Esophagus squamous epithelium (tissue), 5 donors: ENCODE results near the gene KCNAB1. TPM values are rescaled to one million over a fixed set of nuclear protein-coding genes. Genes with fewer than 3 reads are reported as not detected.

Experiments used
- DNase-seq: peaks from one replicate; lab custom pipeline; 2025; lab: John Stamatoyannopoulos, UW
- H3K27ac ChIP-seq, 4 donors: fragments of 200-600 bp; sonication (generic); one replicate each; pipeline ENCODE4 v1.5.1; 2016 to 2019; ENCODE audit warnings: mild to moderate bottlenecking in 1 of 4
- H3K27me3 ChIP-seq, 4 donors: fragments of 200-600 bp; sonication (generic); 1 replicate in 3 of 4; 2 replicates in 1 of 4; pipeline versions ENCODE4 v1.5.1 to v1.6.0; 2017 to 2021; ENCODE audit warnings: antibody characterized with exemption in 1 of 4
- H3K36me3 ChIP-seq, 3 donors: fragments of 200-600 bp; sonication (generic); one replicate each; pipeline ENCODE4 v1.5.1; 2016 to 2019
- H3K4me1 ChIP-seq, 3 donors: fragments of 200-600 bp; sonication (generic); one replicate each; pipeline ENCODE4 v1.5.1; 2017 to 2019
- H3K4me3 ChIP-seq, 4 donors: fragments of 200-600 bp; sonication (generic); 1 replicate in 3 of 4; 2 replicates in 1 of 4; pipeline ENCODE4 v1.5.1; 2016 to 2019; ENCODE audit warnings: mild to moderate bottlenecking in 2 of 4, moderate library complexity in 1 of 4
- H3K9me3 ChIP-seq, 3 donors: fragments of 200-600 bp; sonication (generic); one replicate each; pipeline ENCODE4 v1.5.1; 2016 to 2019
- CTCF ChIP-seq, 6 experiments: fragments of 450-650 bp in 4 of 6; fragments of 200-600 bp in 2 of 6; sonication (generic) in 2 of 6; IDR thresholded peaks; one replicate each; pipeline ENCODE4 v1.5.1; 2016 to 2019; ENCODE audit warnings: antibody characterized with exemption in 6 of 6, mild to moderate bottlenecking in 4 of 6, moderate library complexity in 4 of 6
- POLR2A ChIP-seq, 4 donors: fragments of 450-650 bp; IDR thresholded peaks; one replicate each; pipeline ENCODE4 v1.6.1; 2017; ENCODE audit warnings: antibody characterized with exemption in 4 of 4, mild to moderate bottlenecking in 4 of 4, moderate library complexity in 3 of 4
- WGBS, 2 donors: methylation state at CpG; one replicate each; pipeline ENCODE4 v1.1.5; 2018; 5-methylcytosine and 5-hydroxymethylcytosine counted together
- intact Hi-C: fragments of 100-400 bp; cut with DNase I; formaldehyde crosslinking; loops from one replicate; pipeline ENCODE4 v1.15.0; 2022
- total RNA-seq, 4 donors: library from RNA; depleted of rRNA; stranded (reverse); fragments of >200 nt; gene quantifications; one replicate each; pipeline ENCODE4 v1.1.0, GENCODE V29; 2016
- donor health status: DM: yes; HTN: yes; CAD: no.

Gene KCNAB1
- total RNA-seq, 4 donors from 2014 or later = 0.40 to 6.6 (median 1.3) TPM

- H3K36me3 ChIP-seq = no peaks in the 10 kb centered on the region
- no peak overlapping the region for H3K27ac ChIP-seq
- H3K4me1 ChIP-seq = no peaks in the 10 kb centered on the region
- intact Hi-C loops = no loop called here
- H3K4me3 ChIP-seq = no peak overlapping the region
- H3K27me3 ChIP-seq = no peaks in the 10 kb centered on the region
- no peaks in the 10 kb centered on the region for H3K9me3 ChIP-seq
- no peak for DNase-seq
- TF ChIP-seq POLR2A (IDR thresholded peaks at IDR 0.05) (no peak), CTCF (IDR thresholded peaks at IDR 0.05) (no peak)
Measured at GRCh38 chr3:156507285-156507684, 386.9 kb downstream of the KCNAB1 start.

GRCh38 chr3:156509189-156510174 lies 389.1 kb downstream of the KCNAB1 start:
- Histone ChIP-seq H3K27me3 (no peaks in the 10 kb centered on the region), H3K27ac (no peak overlapping the region), H3K4me1 (no peaks in the 10 kb centered on the region), H3K4me3 (no peak overlapping the region), H3K9me3 (no peaks in the 10 kb centered on the region), H3K36me3 (no peaks in the 10 kb centered on the region)
- TF ChIP-seq CTCF (IDR thresholded peaks at IDR 0.05) (peak; percentile 51 to 73 (median 56)), POLR2A (IDR thresholded peaks at IDR 0.05) (no peak)
- WGBS, 2 donors = 52 to 63% methylated on average over 5 of the region's 5 CpGs
- DNase-seq = no peak
- intact Hi-C loops = loop anchor here (5.0 kb wide), 1 partner anchor 362 kb away; no protein-coding TSS in a partner anchor

GRCh38 chr3:156511987-156512677 lies 391.8 kb downstream of the KCNAB1 start:
- Histone ChIP-seq H3K36me3 (no peaks in the 10 kb centered on the region), H3K4me3 (no peak overlapping the region), H3K4me1 (peaks cover 0 to 5% (median 0%) of the 10 kb centered on the region in 3 donors), H3K27me3 (no peaks in the 10 kb centered on the region), H3K27ac (no peak overlapping the region), H3K9me3 (no peaks in the 10 kb centered on the region)
- 38 to 65% methylated on average over 2 of the region's 2 CpGs for WGBS, 2 donors
- intact Hi-C loops = loop anchor here (5.0 kb wide), 1 partner anchor 365 kb away; no protein-coding TSS in a partner anchor
- TF ChIP-seq CTCF (IDR thresholded peaks at IDR 0.05) (no peak), POLR2A (IDR thresholded peaks at IDR 0.05) (no peak)
- no peak for DNase-seq

- Histone ChIP-seq H3K36me3 (no peaks in the 10 kb centered on the region), H3K4me1 (peaks cover 0 to 8% (median 0%) of the 10 kb centered on the region in 3 donors), H3K27me3 (no peaks in the 10 kb centered on the region), H3K27ac (no peak overlapping the region), H3K4me3 (no peak overlapping the region), H3K9me3 (no peaks in the 10 kb centered on the region)
- DNase-seq = no peak
- intact Hi-C loops = loop anchor here (5.0 kb wide), 1 partner anchor 366 kb away; no protein-coding TSS in a partner anchor
- WGBS, 2 donors = 51 to 55% methylated on average over 3 to 5 of the region's 5 CpGs
- TF ChIP-seq POLR2A (IDR thresholded peaks at IDR 0.05) (no peak), CTCF (IDR thresholded peaks at IDR 0.05) (no peak)
Measured at GRCh38 chr3:156513619-156514018, 393.2 kb downstream of the KCNAB1 start.
